ENCODE results near the gene TXNRD1.
"Not testable (repeated sequence)": the region's sequence is repeated elsewhere in the genome, so short reads cannot be mapped to it uniquely, and the experiment has no call there.

Gene TXNRD1

DNA sequence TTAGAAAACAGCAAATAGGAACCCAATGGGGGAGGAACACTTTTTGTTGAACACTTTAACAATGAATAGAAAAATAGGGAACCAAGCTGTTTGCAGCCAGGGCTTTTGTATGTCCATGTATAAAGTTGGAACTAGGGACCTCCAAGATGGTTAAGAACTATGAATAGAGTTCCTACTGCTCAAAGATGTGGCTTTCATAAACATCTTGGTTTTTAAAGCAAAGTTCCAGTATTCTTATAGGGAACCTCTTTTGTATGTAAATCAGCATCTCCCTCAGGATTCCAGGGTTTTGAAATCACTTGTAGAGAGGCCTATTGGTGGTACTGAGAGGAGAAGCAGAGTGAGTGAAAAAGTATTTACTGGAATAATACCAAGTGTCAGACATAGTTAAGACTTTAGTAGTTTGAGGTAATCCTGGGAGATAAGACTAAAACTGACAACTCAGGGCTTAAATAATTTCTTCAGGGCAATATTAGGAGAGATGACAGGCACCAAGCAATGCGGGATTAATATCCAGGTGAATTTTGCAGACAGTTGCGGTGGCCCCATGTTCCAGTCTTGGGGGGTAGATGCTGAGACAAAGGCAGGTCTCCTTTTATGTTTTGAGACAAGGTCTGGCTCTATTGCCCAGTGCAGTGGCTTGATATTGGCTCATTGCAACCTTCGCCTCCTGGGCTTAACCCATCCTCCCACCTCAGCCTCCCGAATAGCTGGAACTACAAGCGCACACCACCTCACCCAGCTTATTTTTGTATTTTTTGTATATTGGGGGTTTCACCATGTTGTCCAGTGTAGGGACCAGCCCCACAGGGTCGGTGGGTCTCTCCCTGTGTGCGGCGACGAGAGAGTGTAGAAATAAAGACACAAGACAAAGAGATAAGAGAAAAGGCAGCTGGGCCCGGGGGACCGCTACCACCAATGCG lies 77.6 kb downstream of the TXNRD1 start:
- in situ Hi-C loops (cut with HindIII; ENCODE audit: low pct_ligation_motif_present, low pct_unique_long_range_greater_than_20kb, low sequenced_read_pairs), result no loop called here
- no peak for DNase-seq

GRCh38 chr12:104294158-104294859 lies 78.7 kb downstream of the TXNRD1 start:
- DNase-seq, result peak; percentile 65
- in situ Hi-C loops (cut with HindIII; ENCODE audit: low pct_ligation_motif_present, low pct_unique_long_range_greater_than_20kb, low sequenced_read_pairs), result not testable (repeated sequence)

GRCh38 chr12:104294927-104295668 lies 79.5 kb downstream of the TXNRD1 start:
- DNase-seq, result no peak
- in situ Hi-C loops (cut with HindIII; ENCODE audit: low pct_ligation_motif_present, low pct_unique_long_range_greater_than_20kb, low sequenced_read_pairs), result no loop called here

DNA sequence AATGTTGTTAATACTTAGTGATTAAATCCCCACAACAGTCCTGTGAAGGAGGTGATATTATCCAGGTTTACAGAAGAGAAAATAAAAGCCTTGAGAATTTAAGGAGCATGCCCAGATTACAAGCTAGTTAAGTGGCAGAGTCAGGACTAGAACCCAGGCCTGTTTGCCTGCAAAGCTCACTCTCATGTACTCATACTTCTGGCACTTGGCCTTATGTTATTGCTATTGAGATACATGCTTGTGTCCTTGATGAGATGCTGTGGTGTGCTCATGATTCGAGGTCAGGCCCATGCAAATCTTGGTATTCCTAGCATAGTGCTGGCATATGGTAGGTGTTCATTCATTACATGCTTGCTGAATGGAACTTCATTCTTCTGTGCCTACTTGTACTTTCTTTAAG lies 80.4 kb downstream of the TXNRD1 start:
- DNase-seq, result no peak
- in situ Hi-C loops (cut with HindIII; ENCODE audit: low pct_ligation_motif_present, low pct_unique_long_range_greater_than_20kb, low sequenced_read_pairs), result no loop called here

DNA sequence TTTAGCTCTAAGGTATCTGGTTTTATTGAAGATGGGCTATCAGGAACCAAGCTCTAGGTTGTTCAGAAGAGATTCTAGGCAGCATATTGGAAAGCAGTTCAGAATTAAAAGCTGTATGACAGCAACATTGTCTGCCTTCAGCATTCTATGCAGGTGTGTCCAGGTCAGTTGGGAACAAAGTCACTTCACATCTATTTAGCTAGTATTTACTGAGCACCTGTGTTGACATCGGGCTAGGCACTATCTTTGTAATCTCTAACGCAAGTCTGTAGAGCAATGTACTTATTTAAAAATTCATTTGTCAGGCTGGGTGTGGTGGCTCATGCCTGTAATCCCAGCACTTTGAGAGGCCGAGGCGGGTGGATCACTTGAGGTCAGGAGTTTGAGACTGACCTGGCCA lies 81.1 kb downstream of the TXNRD1 start:
- DNase-seq, result no peak
- in situ Hi-C loops (cut with HindIII; ENCODE audit: low pct_ligation_motif_present, low pct_unique_long_range_greater_than_20kb, low sequenced_read_pairs), result no loop called here

GRCh38 chr12:104297477-104298113 lies 82.0 kb downstream of the TXNRD1 start:
- DNase-seq, result no peak
- in situ Hi-C loops (cut with HindIII; ENCODE audit: low pct_ligation_motif_present, low pct_unique_long_range_greater_than_20kb, low sequenced_read_pairs), result no loop called here

DNA sequence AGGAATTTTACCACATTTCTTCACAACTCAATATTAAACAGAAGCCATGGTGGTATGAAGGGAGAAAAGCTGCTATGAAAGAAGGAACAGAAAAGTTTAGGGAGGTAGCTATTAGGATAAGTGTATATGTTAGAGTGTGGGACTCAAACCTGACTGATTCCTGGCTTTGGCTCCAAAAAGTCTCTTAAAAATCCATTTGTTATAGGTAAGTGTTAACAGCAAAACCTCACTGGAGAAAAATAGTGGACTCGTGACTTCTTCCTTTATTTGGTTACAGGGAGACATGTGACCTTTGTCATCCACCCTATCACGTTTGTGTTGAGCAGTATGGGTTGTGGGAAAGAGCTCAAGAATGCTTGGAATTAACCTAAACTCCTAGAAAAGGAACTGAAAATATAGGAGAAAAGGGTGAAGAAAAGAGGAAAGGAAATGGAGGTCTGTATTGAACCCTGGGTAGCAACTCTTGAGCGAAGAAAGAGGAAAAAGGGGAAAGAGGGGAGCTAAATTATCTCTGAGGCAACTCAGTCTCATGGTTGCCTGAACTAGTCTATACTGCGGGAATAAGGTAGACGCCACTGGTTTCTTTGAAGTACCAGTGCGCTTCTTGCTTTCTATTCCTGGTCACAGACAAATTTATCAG lies 84.4 kb downstream of the TXNRD1 start:
- in situ Hi-C loops (cut with HindIII; ENCODE audit: low pct_ligation_motif_present, low pct_unique_long_range_greater_than_20kb, low sequenced_read_pairs), result no loop called here
- no peak for DNase-seq

GRCh38 chr12:104303538-104304151 lies 88.1 kb downstream of the TXNRD1 start, which contains the start of gene EID3:
TSS of gene EID3 (plus strand) at chr12:104303739. CDS start at chr12:104303935, 196 bp downstream.
- peak; percentile 88 for DNase-seq
- in situ Hi-C loops (cut with HindIII; ENCODE audit: low pct_ligation_motif_present, low pct_unique_long_range_greater_than_20kb, low sequenced_read_pairs), result no loop called here

DNA sequence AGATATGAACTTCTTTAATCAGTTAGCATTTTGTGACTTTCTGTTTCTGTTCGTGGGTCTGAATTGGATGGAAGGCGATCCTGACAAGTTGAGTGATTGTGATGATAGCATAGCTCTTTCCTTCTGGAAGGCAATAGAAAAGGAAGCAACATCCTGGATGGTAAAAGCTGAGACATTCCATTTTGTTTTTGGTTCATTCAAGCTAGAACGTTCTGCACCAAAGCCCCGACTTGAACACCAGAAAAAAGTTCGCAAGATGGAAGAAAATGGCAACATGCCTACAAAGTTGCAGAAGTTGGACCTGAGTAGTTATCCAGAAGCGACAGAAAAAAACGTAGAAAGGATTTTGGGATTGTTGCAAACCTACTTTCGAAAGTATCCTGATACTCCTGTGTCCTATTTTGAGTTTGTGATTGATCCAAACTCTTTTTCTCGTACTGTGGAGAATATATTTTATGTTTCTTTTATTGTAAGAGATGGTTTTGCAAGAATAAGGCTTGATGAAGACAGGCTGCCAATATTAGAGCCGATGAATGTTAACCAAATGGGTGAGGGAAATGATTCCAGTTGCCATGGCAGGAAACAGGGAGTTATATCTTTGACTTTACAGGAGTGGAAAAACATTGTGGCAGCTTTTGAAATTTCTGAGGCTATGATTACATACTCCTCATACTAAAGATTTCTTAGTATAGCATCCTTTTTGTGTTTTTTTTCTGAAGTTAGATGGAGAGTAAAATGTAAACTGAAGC lies 88.9 kb downstream of the TXNRD1 start:
- DNase-seq, result no peak
- in situ Hi-C loops (cut with HindIII; ENCODE audit: low pct_ligation_motif_present, low pct_unique_long_range_greater_than_20kb, low sequenced_read_pairs), result no loop called here

DNA sequence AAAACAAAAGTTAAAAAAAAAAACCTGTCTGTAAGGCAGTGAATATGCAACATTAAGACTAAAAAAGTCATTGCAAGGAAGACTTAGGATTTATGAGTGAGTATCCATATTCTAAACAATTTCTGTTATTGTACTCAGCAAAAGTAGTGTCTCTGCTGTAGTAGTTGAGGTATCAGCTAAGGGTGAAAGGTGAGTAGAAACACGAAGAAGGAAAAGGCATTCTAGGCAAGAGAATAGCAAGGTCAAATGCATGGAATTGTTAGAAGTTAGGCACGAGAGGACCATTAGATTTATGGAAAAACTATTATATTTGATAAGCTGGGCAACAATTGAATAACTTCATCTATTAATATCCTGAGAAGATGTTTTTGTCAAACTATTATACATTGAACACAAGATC lies 89.8 kb downstream of the TXNRD1 start:
- DNase-seq, result no peak
- in situ Hi-C loops (cut with HindIII; ENCODE audit: low pct_ligation_motif_present, low pct_unique_long_range_greater_than_20kb, low sequenced_read_pairs), result no loop called here

DNA sequence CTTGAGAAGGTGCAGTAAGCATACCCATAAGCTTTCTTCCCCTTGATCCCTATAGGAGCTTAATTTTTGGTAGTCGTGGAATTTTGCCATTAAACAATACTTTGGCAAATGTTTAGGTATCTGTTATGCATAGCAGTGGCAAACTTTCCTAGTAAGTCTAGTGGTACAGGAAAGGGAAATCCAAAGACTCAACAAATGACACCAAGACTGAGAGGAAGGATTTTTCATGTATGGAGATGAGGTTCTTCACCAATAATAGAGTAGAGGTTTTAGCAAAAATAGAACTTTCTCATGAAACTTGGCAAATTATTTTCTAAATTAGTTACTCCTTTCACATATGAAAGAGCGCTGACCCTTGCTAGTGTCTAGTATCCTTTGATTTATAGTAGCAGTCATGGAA lies 90.8 kb downstream of the TXNRD1 start:
- DNase-seq, result no peak
- in situ Hi-C loops (cut with HindIII; ENCODE audit: low pct_ligation_motif_present, low pct_unique_long_range_greater_than_20kb, low sequenced_read_pairs), result no loop called here

GRCh38 chr12:104306943-104307654 lies 91.5 kb downstream of the TXNRD1 start:
- no peak for DNase-seq
- in situ Hi-C loops (cut with HindIII; ENCODE audit: low pct_ligation_motif_present, low pct_unique_long_range_greater_than_20kb, low sequenced_read_pairs), result no loop called here

DNA sequence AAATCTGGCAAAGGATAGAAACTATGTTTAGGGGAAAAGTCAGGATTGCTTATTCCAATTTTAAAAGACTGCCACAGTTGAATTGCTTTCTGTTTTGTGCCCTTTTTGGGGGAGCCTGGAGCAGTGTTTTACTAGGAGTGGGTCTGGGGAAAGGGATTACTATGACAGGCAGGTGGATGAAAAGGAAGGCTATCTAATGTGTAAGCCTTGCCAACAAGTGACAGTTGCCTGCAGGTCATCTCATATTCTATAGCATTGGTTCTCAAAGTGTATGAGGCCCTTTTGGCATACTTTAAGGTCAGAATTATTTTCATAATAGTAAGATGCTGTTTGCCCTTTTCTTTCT lies 92.0 kb downstream of the TXNRD1 start:
- in situ Hi-C loops (cut with HindIII; ENCODE audit: low pct_ligation_motif_present, low pct_unique_long_range_greater_than_20kb, low sequenced_read_pairs), result no loop called here
- DNase-seq, result no peak

GRCh38 chr12:104309446-104309993 lies 93.9 kb downstream of the TXNRD1 start:
- no peak for DNase-seq
- in situ Hi-C loops (cut with HindIII; ENCODE audit: low pct_ligation_motif_present, low pct_unique_long_range_greater_than_20kb, low sequenced_read_pairs), result no loop called here

GRCh38 chr12:104310751-104311633 lies 95.4 kb downstream of the TXNRD1 start:
- DNase-seq, result no peak
- in situ Hi-C loops (cut with HindIII; ENCODE audit: low pct_ligation_motif_present, low pct_unique_long_range_greater_than_20kb, low sequenced_read_pairs), result loop anchor here (5.0 kb wide), 1 partner anchor 36 kb away; no protein-coding TSS in a partner anchor
